Fibroblast of lung (primary cell): ENCODE results near the gene MFSD2A. TPM values are rescaled to one million over a fixed set of nuclear protein-coding genes. Genes with fewer than 3 reads are reported as not detected.
"Not testable (repeated sequence)": the region's sequence is repeated elsewhere in the genome, so short reads cannot be mapped to it uniquely, and the experiment has no call there.

Experiments used
- DNase-seq, 2 donors: peaks; one replicate each; pipeline versions ENCODE4 v3.0.0 to v3.0.0-alpha.2; 2010; ENCODE audit warnings: low read depth in 2 of 2
- H2AFZ ChIP-seq: 2 replicates; pipeline ENCODE4 v1.5.1; 2012; ENCODE audit warnings: low read length, control low read depth, inconsistent platforms
- H3K27ac ChIP-seq: 2 replicates; pipeline ENCODE4 v1.5.1; 2011; ENCODE audit warnings: low read length, control low read depth; ENCODE audit not compliant: insufficient read depth
- H3K27me3 ChIP-seq: 2 replicates; pipeline ENCODE4 v1.5.1; 2011; ENCODE audit warnings: mild to moderate bottlenecking, low read length; ENCODE audit not compliant: control insufficient read depth, insufficient read depth
- H3K36me3 ChIP-seq: 2 replicates; pipeline ENCODE4 v1.5.1; 2011; ENCODE audit warnings: low read length; ENCODE audit not compliant: control insufficient read depth, insufficient read depth
- H3K4me1 ChIP-seq: 2 replicates; pipeline ENCODE4 v1.5.1; 2011; ENCODE audit warnings: low read length; ENCODE audit not compliant: control insufficient read depth, insufficient read depth; ENCODE audit errors: extremely low read depth
- H3K4me2 ChIP-seq: 2 replicates; pipeline ENCODE4 v1.5.1; 2011; ENCODE audit warnings: low read length, control low read depth; ENCODE audit not compliant: insufficient read depth; ENCODE audit errors: extremely low read depth
- H3K4me3 ChIP-seq, 4 experiments: fragments of 200-600 bp in 1 of 4; sonication (generic) in 1 of 4; replicated peaks in 1 of 4; 2 replicates each; pipeline ENCODE4 v1.5.1; 2011 to 2016; ENCODE audit warnings: low read length in 4 of 4, low read depth in 3 of 4, mild to moderate bottlenecking in 3 of 4, control low read depth in 2 of 4, inconsistent platforms in 1 of 4, mixed read lengths in 1 of 4; ENCODE audit not compliant: insufficient read depth in 1 of 4; ENCODE audit errors: control extremely low read depth in 1 of 4
- H3K79me2 ChIP-seq: 2 replicates; pipeline ENCODE4 v1.5.1; 2012; ENCODE audit warnings: mild to moderate bottlenecking, low read length, inconsistent platforms; ENCODE audit not compliant: control insufficient read depth, insufficient read depth
- H3K9ac ChIP-seq: 2 replicates; pipeline ENCODE4 v1.5.1; 2011; ENCODE audit warnings: mild to moderate bottlenecking, low read length, control low read depth; ENCODE audit not compliant: insufficient read depth
- H3K9me3 ChIP-seq: 2 replicates; pipeline ENCODE4 v1.5.1; 2012; ENCODE audit warnings: low read depth, low read length; ENCODE audit not compliant: control insufficient read depth, insufficient read depth
- H4K20me1 ChIP-seq: 2 replicates; pipeline ENCODE4 v1.5.1; 2011; ENCODE audit warnings: low read length; ENCODE audit not compliant: control insufficient read depth, insufficient read depth; ENCODE audit errors: extremely low read depth
- EZH2 ChIP-seq: IDR thresholded peaks from 2 replicates; pipeline ENCODE4 v1.5.1; 2012; ENCODE audit warnings: low read length, control low read depth, mild to moderate bottlenecking; ENCODE audit errors: missing control alignments
- polyA plus RNA-seq, 2 donors: library from polyadenylated mRNA; depleted of rRNA in 1 of 2; stranded (reverse) in 1 of 2; unstranded in 1 of 2; fragments of >200 nt; gene quantifications; 2 replicates each; pipeline ENCODE4 v1.2.1, GENCODE V29; 2011 to 2012; ENCODE audit warnings: missing spikeins in 1 of 2
- total RNA-seq: library from RNA; depleted of rRNA; stranded (reverse); fragments of >200 nt; gene quantifications from 2 replicates; pipeline ENCODE4 v1.2.1, GENCODE V29; 2014
- TF ChIP-seq, protein P1 (sequence below), 2 donors: IDR thresholded peaks in 1 of 2; conservative IDR thresholded peaks in 1 of 2; 1 replicate in 1 of 2; 2 replicates in 1 of 2; pipeline ENCODE4 v1.5.1; 2011 to 2012; ENCODE audit warnings: low read length in 2 of 2, control low read depth in 1 of 2, inconsistent platforms in 1 of 2, low read depth in 1 of 2, mild to moderate bottlenecking in 1 of 2

Gene MFSD2A
- total and polyA plus RNA-seq, 2 donors (not counting 1 experiment from before 2014, with no cell fraction given), result 0.90 to 1.2 TPM

DNA sequence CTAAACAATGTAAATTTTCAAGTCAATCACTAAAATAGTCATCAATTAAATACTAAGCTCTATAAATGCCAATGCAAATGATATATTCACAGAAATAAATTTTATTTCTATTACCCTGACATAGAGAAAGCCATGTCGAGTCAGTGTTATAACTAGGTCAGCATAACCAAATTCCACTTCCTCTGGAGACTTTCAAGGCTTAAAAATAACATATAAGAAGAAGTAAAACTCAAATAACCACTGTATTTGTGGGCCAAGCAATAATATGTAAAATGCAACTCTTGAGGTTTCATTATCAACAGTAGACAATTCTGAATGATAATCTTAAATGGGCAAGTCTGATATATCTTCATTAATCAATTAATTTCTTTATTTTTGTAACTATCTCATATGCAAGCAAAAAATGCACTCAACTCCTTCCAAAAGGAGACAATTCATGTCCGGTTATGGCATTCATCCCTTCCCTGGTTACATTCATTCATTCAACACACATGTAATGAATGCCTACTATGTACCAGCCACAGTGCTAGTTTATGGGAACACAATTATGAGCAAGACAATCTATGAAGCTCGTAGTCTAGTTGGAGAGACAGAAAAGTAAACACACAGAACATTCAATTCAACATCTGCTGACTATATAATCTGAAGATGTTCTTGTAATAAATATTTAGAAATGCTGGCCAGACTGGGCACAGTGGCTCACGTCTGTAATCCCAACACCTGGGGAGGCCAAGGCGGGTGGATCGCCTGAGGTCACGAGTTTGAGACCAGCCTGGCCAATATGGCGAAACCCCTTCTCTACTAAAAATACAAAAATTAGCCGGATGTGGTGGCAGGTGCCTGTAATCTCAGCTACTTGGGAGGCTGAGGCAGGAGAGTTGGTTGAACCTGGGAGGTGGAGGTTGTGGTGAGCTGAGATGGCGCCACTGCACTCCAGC, 48.5 kb downstream of the MFSD2A start:
- Histone ChIP-seq H4K20me1 (no peaks in the 10 kb centered on the region), H3K4me1 (no peaks in the 10 kb centered on the region), H3K79me2 (no peaks in the 10 kb centered on the region), H3K36me3 (no peaks in the 10 kb centered on the region), H3K9ac (no peak overlapping the region), H3K4me3 (no peak overlapping the region), H3K27me3 (peaks cover 3% of the 10 kb centered on the region), H3K27ac (no peak overlapping the region), H2AFZ (no peak overlapping the region), H3K4me2 (no peak overlapping the region), H3K9me3 (no peaks in the 10 kb centered on the region)
- TF ChIP-seq, protein P1, sequence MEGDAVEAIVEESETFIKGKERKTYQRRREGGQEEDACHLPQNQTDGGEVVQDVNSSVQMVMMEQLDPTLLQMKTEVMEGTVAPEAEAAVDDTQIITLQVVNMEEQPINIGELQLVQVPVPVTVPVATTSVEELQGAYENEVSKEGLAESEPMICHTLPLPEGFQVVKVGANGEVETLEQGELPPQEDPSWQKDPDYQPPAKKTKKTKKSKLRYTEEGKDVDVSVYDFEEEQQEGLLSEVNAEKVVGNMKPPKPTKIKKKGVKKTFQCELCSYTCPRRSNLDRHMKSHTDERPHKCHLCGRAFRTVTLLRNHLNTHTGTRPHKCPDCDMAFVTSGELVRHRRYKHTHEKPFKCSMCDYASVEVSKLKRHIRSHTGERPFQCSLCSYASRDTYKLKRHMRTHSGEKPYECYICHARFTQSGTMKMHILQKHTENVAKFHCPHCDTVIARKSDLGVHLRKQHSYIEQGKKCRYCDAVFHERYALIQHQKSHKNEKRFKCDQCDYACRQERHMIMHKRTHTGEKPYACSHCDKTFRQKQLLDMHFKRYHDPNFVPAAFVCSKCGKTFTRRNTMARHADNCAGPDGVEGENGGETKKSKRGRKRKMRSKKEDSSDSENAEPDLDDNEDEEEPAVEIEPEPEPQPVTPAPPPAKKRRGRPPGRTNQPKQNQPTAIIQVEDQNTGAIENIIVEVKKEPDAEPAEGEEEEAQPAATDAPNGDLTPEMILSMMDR (conservative IDR thresholded peaks at IDR 0.05 in 1 of 2, IDR thresholded peaks at IDR 0.05 in 1 of 2; ENCODE audit: low read depth in 1 of 2, low read length in 2 of 2), result no peak
- TF ChIP-seq EZH2, result no peak
- no peak for DNase-seq

DNA sequence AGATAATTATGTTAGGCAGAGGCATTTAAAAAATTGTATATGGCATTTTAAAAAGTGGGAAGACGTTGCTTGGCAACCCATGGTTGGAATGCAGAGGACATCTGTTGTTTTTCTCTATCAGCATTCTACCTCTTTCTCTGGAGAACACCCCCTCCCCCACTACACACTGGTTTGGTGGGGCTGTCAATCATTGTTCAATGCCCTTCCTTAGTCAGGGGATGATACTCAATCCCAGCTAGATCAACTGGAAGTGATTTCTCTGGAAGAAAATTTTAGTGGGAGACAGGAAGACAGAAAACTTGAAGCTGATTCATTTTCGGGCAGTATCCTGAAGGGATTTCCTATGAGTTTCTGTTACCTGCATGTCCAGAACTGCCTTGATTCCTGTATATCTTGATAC, 49.9 kb downstream of the MFSD2A start:
- no peak for DNase-seq
- H3K9ac ChIP-seq, result no peak overlapping the region
- H2AFZ ChIP-seq, result no peak overlapping the region
- no peaks in the 10 kb centered on the region for H4K20me1 ChIP-seq
- H3K4me3 ChIP-seq, result no peak overlapping the region
- H3K4me1 ChIP-seq, result no peaks in the 10 kb centered on the region
- TF ChIP-seq EZH2, result no peak
- TF ChIP-seq, protein P1 (conservative IDR thresholded peaks at IDR 0.05 in 1 of 2, IDR thresholded peaks at IDR 0.05 in 1 of 2; ENCODE audit: low read depth in 1 of 2, low read length in 2 of 2), result no peak
- no peaks in the 10 kb centered on the region for H3K79me2 ChIP-seq
- H3K4me2 ChIP-seq, result no peak overlapping the region
- peaks cover 3% of the 10 kb centered on the region for H3K27me3 ChIP-seq
- no peak overlapping the region for H3K27ac ChIP-seq
- H3K9me3 ChIP-seq, result no peaks in the 10 kb centered on the region
- no peaks in the 10 kb centered on the region for H3K36me3 ChIP-seq

DNA sequence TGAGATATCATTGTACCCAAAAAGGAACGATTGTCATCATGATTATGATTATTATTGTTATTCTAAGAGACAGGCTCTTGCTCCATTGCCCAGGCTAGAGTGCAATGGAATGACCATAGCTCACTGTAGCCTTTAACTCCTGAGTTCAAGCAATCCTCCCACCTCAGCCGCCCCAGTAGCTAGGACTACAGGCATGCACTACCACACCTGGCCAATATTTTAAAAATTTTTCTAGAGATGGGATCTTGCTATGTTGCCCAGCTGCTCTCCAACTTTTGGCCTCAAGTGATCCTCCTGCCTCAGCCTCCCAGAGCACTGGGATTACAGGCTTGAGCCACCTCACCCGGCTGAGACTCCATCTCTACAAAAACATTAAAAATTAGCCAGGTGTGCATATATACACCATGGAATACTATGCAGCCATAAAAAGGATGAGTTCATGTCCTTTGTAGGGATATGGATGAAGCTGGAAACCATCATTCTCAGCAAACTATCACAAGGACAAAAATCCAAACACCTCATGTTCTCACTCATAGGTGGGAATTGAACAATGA, 52.6 kb downstream of the MFSD2A start:
- H3K4me1 ChIP-seq, H3K9ac ChIP-seq, H3K9me3 ChIP-seq, DNase-seq, H3K79me2 ChIP-seq, H2AFZ ChIP-seq, H3K4me3 ChIP-seq, H3K27ac ChIP-seq, H3K36me3 ChIP-seq, H3K4me2 ChIP-seq, H4K20me1 ChIP-seq, H3K27me3 ChIP-seq: not testable (repeated sequence)
